NCI-H187 (cell line): ENCODE measurements around the gene KRTAP1-3.
"Not testable (repeated sequence)": the region's sequence is repeated elsewhere in the genome, so short reads cannot be mapped to it uniquely, and the experiment has no call there.

Source experiments
- DNase-seq, 2 experiments: peaks; one replicate each; lab custom pipeline; 2025; lab: John Stamatoyannopoulos, UW

The KRTAP1-3 gene

GRCh38 chr17:41034346-41034935, at the start of gene KRTAP1-3:
Gene KRTAP1-3 (minus strand): TSS chr17:41034874. CDS start chr17:41034821, 53 bp downstream.
- not testable (repeated sequence) for DNase-seq

- DNase-seq: not testable (repeated sequence)
These were observed 49.6 kb upstream of the KRTAP1-3 start, which contains the start of gene KRTAP4-7 for GRCh38 chr17:41084100-41084856. Gene KRTAP4-7 (plus strand): TSS chr17:41084150. CDS start chr17:41084207, 57 bp downstream.

- not testable (repeated sequence) for DNase-seq
These were observed 48.8 kb upstream of the KRTAP1-3 start for GRCh38 chr17:41083427-41083826.

DNA sequence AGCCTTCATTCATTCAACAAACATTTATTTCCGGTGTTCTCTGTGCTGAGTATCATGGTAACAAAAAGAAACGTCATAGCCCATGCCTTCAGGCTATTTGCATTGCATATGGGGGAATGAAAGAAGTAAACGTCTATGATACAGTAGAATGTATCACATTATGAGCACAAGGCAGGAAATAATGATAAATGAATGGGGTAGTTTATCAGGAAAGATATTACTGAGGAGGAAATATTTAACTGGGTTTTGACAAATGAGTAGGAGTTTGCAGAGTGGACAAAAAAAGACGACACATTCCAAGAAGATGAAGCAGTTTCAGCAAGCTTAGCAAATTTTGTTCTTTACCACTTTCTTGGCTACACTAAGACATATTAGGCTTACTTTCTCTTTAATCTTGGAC, 48.0 kb upstream of the KRTAP1-3 start:
- no peak for DNase-seq

GRCh38 chr17:41076788-41077187, 42.1 kb upstream of the KRTAP1-3 start:
- DNase-seq: no peak

GRCh38 chr17:41073676-41074075, 39.0 kb upstream of the KRTAP1-3 start:
- DNase-seq: no peak

DNA sequence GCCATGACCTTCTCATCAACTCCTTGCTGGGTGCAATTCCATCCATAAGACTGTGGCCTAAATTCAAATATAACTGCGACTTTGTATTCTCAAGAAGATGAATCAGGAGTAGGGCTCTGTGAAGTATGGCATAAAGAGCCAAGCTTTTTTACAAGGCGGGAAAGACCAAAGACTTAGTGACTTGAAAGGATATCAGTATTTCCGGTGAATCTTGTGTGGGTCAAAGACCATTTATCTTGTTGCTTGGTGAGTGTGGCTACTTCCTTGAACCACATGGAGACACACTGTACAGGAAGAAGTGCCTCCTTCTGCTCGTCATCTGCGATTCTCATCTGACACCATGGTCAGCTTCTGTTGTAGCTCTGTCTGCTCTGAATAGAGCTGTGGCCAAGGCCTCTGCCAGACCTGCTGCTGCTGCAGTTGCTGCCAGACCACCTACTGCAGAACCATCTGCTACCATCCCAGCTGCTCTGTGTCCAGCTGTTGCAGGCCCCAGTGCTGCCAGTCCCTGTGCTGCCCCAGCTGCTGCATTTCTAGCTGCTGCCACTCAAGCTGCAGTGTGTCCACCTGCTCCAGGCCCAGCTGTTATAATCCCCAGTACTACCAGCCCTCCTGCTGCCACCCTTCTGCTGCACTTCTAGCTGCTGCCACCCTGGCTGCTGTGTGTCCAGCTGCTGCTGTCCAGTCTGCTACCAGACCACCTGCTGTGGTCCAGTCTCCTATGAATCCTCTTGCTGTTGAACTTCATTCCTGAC, 37.1 kb upstream of the KRTAP1-3 start:
- DNase-seq: no peak

DNA sequence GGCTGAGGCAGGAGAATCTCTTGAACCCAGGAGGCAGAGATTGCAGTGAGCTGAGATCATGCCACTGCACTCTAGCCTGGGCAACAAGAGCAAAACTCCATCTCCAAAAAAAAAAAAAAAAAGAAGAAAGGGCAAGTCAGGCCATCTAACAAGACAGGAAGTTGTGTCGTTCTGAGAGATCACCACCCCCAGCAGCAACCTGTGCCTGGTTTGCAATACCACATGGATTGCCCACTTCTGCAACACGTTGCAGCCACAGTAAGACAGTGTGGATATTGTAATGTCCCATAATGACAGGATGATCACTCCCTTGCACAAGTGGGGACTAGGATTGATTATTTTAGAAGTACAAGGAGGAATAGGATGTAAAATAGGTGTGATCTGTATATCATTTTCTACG, 34.4 kb upstream of the KRTAP1-3 start:
- no peak for DNase-seq

GRCh38 chr17:41067281-41067680, 32.6 kb upstream of the KRTAP1-3 start:
- DNase-seq: no peak

- no peak for DNase-seq
These were observed 31.4 kb upstream of the KRTAP1-3 start, which contains the start of gene KRTAP2-4 for GRCh38 chr17:41065829-41066624. Gene KRTAP2-4 (minus strand): TSS chr17:41065879. CDS start chr17:41065845, 34 bp downstream.

DNA sequence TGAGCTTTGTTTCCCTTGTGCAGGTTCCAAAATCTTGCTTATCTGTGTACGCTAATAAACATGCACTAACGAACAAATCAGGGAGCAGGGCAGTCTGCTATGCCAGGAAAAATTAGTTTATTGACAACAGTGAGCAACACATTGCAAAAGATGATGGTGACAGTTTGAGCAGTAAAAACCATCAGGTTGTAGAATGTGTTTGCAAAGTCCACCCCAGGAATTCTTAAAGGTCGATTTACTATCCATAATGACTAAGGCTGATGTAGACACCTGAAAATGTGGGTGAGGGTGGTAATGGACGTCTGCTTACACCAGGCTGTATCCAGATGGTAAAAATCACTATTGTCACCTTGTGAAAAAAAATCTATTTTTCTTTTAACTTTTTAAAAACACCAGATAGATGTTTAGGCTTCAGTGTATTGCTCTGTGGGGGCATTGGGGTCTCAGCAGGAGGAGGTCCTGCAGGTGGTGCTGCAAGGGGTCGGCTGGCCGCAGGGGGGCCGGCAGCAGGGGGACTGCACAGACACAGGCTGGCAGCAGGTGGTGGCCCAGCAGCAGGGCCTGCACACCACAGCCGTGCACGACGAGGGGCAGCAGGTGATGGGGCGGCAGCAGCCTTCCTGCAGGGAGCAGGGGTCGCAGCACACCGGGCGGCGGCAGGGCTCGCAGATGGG, 30.5 kb upstream of the KRTAP1-3 start:
- DNase-seq: not testable (repeated sequence)

DNA sequence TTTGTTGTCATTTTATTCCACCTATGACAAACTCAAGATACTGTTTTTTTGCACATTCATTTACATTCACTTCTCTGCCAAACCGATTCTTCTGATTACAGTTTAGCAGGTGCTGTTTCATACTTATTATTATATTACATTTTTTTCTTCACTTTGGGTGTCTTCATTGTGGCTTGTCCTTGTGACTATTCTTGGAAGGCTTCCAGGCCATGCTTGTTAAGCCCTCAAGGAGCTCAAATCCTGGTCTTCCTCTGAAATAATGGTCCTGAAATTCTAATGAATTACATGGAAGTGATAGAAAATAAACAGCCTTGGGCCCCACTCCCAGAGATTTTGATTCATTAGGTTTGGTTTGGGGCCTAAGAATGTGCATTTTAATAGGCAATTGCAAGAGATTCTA, 29.6 kb upstream of the KRTAP1-3 start:
- DNase-seq: no peak

DNA sequence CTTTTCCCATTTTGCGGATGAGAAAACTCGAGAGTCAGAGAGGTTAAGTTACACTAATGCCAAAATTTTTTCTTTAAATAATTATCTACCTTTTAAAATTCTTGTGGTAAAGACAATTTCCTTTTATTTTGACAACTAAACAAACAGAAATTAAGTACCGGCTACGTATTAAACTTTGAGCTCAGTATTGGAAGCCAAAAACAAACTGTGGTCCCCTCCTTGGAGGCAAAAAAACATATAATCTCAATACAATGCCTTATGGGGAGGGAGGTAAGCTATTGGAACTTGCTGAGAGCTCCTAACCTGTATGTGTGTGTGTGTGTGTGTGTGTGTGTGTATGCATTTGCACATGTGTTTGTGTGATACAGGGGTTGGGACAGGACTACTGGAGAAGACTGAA, 28.8 kb upstream of the KRTAP1-3 start:
- no peak for DNase-seq

DNA sequence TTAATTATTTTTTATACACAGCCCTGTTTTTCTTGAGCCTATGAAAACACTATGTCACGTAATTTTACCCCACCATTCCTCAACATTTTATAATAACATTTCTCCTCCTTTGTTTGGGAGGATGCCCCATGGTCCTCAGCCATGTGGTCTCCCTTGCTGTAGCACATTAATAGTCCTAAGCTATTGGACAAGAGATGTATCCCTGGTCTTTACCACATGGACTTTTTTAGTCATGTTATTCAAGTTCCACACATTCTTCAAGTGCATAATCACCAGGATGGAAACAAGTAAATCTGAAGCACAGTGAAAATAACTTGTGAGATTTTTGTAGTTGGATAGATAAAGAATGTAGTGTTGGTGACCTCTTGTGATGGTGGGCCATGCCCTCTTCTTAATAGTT, 27.3 kb upstream of the KRTAP1-3 start:
- no peak for DNase-seq

- DNase-seq: no peak
These were observed 25.5 kb upstream of the KRTAP1-3 start, which contains the start of gene KRTAP2-3 for GRCh38 chr17:41060052-41060604. Gene KRTAP2-3 (minus strand): TSS chr17:41060114. CDS start chr17:41060050, 64 bp downstream.

DNA sequence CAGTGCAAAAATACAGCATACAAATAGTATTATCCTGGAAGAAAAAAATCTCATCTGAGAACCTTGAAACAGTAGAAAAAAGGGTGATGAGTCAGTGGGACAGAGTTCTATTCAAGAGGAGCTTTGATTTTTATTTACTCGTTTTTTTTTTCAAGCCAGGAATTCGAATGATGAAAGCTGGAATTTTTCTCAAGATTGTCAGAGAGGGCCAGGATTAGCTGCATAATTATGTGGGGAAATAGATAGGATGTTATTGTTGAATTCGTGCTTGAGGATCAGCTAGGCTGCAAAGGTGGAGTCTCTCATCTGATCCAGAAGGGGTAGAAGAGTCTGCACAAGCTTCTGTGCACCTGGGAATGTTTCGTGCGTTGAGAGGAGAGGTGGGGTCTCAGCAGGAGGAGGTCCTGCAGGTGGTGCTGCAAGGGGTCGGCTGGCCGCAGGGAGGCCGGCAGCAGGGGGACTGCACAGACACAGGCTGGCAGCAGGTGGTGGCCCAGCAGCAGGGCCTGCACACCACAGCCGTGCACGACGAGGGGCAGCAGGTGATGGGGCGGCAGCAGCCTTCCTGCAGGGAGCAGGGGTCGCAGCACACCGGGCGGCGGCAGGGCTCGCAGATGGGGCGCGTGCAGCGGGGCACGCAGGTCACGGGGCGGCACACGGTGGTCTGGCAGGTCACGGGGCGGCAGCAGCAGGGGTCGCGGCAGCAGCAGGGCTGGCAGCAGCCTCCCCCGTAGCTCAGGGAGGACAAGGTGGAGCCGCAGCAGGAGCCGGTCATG, 24.8 kb upstream of the KRTAP1-3 start:
- not testable (repeated sequence) for DNase-seq

- DNase-seq: no peak
These were observed 24.1 kb upstream of the KRTAP1-3 start for GRCh38 chr17:41058741-41059140.

DNA sequence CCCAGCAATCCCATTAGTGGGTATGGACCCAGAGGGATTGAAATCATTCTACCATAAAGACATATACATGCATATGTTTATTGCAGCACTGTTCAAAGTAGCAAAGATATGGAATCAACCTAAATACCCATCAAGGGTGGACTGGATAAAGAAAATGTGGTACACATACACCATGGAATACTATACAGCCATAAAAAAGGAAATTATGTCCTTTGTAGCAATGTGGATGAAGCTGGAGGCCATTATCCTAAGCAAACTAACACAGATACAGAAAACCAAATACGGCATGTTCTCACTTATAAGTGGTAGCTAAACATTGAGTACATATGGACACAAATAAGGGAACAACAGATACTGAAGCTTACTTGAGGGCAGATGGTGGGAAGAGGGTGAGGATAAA, 22.9 kb upstream of the KRTAP1-3 start:
- no peak for DNase-seq

DNA sequence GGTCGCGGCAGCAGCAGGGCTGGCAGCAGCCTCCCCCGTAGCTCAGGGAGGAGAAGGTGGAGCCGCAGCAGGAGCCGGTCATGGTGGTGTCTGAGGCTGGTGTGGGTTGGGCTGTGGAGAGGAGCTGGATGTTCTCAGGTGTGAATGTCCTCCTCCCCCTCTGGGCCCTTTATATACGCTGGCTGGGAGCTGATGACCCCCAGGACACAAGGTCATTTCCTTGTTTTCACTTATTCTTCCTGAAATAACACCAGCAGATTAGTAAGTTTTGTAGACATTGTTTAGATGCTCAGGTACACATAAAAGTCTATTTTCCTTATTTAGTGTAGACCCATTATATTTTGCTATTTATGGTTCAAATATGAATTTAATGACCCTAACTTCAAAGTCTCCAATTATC, 20.5 kb upstream of the KRTAP1-3 start, which contains the start of gene KRTAP2-2:
TSS of gene KRTAP2-2 (minus strand) at position 101 of the 400 bp plus-strand sequence. CDS start at position 82, 19 bp downstream.
- not testable (repeated sequence) for DNase-seq

GRCh38 chr17:41054556-41054955, 19.9 kb upstream of the KRTAP1-3 start:
- DNase-seq: not testable (repeated sequence)
